ENCODE results near the gene PFKL. TPM values are rescaled to one million over a fixed set of nuclear protein-coding genes. Genes with fewer than 3 reads are reported as not detected.

Gene PFKL
- total RNA-seq, 1 experiment from 2014 or later, result 134 TPM

DNA sequence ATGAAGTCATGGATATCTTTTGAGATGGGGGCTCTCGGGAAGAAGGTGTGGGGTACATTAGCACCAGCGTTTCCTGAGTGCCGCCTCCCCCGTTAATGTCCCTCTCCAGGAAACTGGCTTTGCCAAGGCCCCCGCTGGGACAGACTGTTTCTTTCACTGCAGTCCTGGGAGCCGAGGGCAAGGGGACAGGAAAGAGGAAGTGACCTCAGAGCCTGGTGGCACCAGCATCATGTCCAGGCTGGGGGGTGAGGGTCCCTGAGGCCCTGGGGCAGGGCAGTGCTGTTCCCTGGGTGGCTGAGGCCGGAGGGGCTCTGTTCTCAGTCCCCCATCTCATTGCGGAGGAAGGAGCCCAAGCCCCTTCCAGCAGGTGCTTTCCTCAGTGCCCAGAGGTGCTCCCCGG, 5.8 kb downstream of the PFKL start:
- TF ChIP-seq, protein P1, sequence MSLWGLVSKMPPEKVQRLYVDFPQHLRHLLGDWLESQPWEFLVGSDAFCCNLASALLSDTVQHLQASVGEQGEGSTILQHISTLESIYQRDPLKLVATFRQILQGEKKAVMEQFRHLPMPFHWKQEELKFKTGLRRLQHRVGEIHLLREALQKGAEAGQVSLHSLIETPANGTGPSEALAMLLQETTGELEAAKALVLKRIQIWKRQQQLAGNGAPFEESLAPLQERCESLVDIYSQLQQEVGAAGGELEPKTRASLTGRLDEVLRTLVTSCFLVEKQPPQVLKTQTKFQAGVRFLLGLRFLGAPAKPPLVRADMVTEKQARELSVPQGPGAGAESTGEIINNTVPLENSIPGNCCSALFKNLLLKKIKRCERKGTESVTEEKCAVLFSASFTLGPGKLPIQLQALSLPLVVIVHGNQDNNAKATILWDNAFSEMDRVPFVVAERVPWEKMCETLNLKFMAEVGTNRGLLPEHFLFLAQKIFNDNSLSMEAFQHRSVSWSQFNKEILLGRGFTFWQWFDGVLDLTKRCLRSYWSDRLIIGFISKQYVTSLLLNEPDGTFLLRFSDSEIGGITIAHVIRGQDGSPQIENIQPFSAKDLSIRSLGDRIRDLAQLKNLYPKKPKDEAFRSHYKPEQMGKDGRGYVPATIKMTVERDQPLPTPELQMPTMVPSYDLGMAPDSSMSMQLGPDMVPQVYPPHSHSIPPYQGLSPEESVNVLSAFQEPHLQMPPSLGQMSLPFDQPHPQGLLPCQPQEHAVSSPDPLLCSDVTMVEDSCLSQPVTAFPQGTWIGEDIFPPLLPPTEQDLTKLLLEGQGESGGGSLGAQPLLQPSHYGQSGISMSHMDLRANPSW (CRISPR knock-in tag; conservative IDR thresholded peaks at IDR 0.05; ENCODE audit: low read depth), result no peak
- TF ChIP-seq, protein P2, sequence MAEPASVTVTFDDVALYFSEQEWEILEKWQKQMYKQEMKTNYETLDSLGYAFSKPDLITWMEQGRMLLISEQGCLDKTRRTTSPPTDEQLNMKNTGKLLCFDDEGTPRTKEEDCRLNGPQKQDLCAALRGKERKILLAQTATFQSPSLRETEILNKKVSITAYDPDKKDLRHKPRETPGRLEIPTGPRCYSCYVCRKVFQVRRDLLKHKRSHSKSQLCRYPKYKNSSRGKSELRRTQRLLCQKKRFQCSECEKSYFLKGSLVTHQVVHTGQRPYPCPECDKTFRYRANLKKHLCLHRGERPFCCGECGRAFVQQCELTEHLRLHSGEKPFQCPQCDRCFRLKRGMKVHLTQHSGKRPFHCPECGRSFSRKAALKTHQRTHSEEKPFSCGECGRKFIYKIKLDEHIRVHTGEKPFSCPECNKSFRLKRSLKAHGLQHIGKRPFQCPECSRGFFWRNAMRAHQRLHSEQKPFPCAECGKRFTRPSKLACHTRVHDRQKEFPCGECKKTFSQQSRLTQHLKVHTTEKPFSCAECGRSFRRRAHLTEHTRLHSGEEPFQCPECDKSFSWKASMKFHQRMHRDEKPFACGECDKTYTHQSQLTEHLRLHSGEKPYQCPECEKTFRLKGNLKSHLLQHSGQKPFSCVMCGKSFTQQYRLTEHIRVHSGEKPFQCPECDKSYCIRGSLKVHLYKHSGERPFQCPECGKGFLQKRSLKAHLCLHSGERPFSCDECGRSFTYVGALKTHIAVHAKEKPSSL (CRISPR knock-in tag; conservative IDR thresholded peaks at IDR 0.05), result no peak
- TF ChIP-seq JUN (CRISPR knock-in tag; IDR thresholded peaks at IDR 0.05), result no peak
- no peak for TF ChIP-seq ZNF423 (CRISPR knock-in tag; IDR thresholded peaks at IDR 0.05)
- TF ChIP-seq, protein P3, sequence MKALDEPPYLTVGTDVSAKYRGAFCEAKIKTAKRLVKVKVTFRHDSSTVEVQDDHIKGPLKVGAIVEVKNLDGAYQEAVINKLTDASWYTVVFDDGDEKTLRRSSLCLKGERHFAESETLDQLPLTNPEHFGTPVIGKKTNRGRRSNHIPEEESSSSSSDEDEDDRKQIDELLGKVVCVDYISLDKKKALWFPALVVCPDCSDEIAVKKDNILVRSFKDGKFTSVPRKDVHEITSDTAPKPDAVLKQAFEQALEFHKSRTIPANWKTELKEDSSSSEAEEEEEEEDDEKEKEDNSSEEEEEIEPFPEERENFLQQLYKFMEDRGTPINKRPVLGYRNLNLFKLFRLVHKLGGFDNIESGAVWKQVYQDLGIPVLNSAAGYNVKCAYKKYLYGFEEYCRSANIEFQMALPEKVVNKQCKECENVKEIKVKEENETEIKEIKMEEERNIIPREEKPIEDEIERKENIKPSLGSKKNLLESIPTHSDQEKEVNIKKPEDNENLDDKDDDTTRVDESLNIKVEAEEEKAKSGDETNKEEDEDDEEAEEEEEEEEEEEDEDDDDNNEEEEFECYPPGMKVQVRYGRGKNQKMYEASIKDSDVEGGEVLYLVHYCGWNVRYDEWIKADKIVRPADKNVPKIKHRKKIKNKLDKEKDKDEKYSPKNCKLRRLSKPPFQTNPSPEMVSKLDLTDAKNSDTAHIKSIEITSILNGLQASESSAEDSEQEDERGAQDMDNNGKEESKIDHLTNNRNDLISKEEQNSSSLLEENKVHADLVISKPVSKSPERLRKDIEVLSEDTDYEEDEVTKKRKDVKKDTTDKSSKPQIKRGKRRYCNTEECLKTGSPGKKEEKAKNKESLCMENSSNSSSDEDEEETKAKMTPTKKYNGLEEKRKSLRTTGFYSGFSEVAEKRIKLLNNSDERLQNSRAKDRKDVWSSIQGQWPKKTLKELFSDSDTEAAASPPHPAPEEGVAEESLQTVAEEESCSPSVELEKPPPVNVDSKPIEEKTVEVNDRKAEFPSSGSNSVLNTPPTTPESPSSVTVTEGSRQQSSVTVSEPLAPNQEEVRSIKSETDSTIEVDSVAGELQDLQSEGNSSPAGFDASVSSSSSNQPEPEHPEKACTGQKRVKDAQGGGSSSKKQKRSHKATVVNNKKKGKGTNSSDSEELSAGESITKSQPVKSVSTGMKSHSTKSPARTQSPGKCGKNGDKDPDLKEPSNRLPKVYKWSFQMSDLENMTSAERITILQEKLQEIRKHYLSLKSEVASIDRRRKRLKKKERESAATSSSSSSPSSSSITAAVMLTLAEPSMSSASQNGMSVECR (CRISPR knock-in tag; IDR thresholded peaks at IDR 0.05; ENCODE audit: borderline replicate concordance), result no peak
- TF ChIP-seq, protein P4, sequence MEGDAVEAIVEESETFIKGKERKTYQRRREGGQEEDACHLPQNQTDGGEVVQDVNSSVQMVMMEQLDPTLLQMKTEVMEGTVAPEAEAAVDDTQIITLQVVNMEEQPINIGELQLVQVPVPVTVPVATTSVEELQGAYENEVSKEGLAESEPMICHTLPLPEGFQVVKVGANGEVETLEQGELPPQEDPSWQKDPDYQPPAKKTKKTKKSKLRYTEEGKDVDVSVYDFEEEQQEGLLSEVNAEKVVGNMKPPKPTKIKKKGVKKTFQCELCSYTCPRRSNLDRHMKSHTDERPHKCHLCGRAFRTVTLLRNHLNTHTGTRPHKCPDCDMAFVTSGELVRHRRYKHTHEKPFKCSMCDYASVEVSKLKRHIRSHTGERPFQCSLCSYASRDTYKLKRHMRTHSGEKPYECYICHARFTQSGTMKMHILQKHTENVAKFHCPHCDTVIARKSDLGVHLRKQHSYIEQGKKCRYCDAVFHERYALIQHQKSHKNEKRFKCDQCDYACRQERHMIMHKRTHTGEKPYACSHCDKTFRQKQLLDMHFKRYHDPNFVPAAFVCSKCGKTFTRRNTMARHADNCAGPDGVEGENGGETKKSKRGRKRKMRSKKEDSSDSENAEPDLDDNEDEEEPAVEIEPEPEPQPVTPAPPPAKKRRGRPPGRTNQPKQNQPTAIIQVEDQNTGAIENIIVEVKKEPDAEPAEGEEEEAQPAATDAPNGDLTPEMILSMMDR (IDR thresholded peaks at IDR 0.05), result no peak
- TF ChIP-seq FOXK1 (CRISPR knock-in tag; IDR thresholded peaks at IDR 0.05), result no peak
- TF ChIP-seq ZBTB21 (CRISPR knock-in tag; IDR thresholded peaks at IDR 0.05; ENCODE audit: borderline replicate concordance), result no peak
- TF ChIP-seq ELF4 (CRISPR knock-in tag; IDR thresholded peaks at IDR 0.05; ENCODE audit: low read depth), result no peak
- TF ChIP-seq, protein P5, sequence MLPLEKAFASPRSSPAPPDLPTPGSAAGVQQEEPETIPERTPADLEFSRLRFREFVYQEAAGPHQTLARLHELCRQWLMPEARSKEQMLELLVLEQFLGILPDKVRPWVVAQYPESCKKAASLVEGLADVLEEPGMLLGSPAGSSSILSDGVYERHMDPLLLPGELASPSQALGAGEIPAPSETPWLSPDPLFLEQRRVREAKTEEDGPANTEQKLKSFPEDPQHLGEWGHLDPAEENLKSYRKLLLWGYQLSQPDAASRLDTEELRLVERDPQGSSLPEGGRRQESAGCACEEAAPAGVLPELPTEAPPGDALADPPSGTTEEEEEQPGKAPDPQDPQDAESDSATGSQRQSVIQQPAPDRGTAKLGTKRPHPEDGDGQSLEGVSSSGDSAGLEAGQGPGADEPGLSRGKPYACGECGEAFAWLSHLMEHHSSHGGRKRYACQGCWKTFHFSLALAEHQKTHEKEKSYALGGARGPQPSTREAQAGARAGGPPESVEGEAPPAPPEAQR (CRISPR knock-in tag; IDR thresholded peaks at IDR 0.05), result no peak
- TF ChIP-seq IRF2 (CRISPR knock-in tag; IDR thresholded peaks at IDR 0.05; ENCODE audit: borderline replicate concordance, low read depth), result no peak
- TF ChIP-seq, protein P6, sequence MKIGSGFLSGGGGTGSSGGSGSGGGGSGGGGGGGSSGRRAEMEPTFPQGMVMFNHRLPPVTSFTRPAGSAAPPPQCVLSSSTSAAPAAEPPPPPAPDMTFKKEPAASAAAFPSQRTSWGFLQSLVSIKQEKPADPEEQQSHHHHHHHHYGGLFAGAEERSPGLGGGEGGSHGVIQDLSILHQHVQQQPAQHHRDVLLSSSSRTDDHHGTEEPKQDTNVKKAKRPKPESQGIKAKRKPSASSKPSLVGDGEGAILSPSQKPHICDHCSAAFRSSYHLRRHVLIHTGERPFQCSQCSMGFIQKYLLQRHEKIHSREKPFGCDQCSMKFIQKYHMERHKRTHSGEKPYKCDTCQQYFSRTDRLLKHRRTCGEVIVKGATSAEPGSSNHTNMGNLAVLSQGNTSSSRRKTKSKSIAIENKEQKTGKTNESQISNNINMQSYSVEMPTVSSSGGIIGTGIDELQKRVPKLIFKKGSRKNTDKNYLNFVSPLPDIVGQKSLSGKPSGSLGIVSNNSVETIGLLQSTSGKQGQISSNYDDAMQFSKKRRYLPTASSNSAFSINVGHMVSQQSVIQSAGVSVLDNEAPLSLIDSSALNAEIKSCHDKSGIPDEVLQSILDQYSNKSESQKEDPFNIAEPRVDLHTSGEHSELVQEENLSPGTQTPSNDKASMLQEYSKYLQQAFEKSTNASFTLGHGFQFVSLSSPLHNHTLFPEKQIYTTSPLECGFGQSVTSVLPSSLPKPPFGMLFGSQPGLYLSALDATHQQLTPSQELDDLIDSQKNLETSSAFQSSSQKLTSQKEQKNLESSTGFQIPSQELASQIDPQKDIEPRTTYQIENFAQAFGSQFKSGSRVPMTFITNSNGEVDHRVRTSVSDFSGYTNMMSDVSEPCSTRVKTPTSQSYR (CRISPR knock-in tag; IDR thresholded peaks at IDR 0.05), result no peak
- TF ChIP-seq, protein P7, sequence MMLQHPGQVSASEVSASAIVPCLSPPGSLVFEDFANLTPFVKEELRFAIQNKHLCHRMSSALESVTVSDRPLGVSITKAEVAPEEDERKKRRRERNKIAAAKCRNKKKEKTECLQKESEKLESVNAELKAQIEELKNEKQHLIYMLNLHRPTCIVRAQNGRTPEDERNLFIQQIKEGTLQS (CRISPR knock-in tag; conservative IDR thresholded peaks at IDR 0.05), result no peak
- no peak for TF ChIP-seq TP53 (CRISPR knock-in tag; IDR thresholded peaks at IDR 0.05)
- TF ChIP-seq CREB1 (CRISPR knock-in tag; IDR thresholded peaks at IDR 0.05), result no peak
- ChIA-PET POLR2A (no interaction called here), CTCF (interaction anchor here (1.4 kb wide), 1 partner anchor 29 kb away, joined by 3 read pairs; no protein-coding TSS in a partner anchor)

More for the DNA sequence above, 5.8 kb downstream of the PFKL start:
- H3K4me3 Mint-ChIP-seq, result no peak overlapping the region
- no peaks in the 10 kb centered on the region for H3K27me3 Mint-ChIP-seq (ENCODE audit: low read depth)
- H3K27ac Mint-ChIP-seq, result no peak overlapping the region
- peaks cover 30% of the 10 kb centered on the region for H3K4me1 Mint-ChIP-seq
- ATAC-seq (no peak), DNase-seq (ENCODE audit: low spot score) (no peak)
- no peaks in the 10 kb centered on the region for H3K9me3 Mint-ChIP-seq
- H3K36me3 Mint-ChIP-seq, result 0 out of 2 replicates have a peak, but pooled peaks cover 2% of the 10 kb centered on the region

Measured in WTC11 (cell line).